ENCODE measurements around the gene EPHA3.

EPHA3 gene

DNA sequence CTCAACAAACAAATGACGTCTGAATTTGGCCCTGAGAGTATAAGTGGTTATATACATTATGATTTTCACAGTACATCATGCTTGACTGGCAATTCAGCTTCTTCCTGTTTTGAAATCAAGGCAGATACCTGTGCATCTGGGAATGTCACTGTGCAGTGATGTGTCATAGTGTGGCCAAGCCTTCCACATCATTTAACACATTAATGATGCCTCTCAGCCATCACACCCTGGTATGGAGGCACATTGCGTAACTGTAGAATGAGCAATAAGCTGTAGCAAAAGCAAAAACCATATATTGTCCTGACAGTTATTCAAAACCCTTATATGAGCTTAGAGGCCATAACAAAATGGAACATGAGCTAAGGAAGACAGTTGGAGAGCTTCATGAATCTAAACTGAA is 246.0 kb downstream of the EPHA3 start:
- Histone ChIP-seq H3K9me3 (ENCODE audit: low read length) (no peaks in the 10 kb centered on the region), H3K4me1 (ENCODE audit: insufficient read depth, low read length, severe bottlenecking) (no peaks in the 10 kb centered on the region), H3K79me2 (ENCODE audit: insufficient read depth, low read length) (no peaks in the 10 kb centered on the region), H3K27ac (ENCODE audit: low read depth, low read length, poor library complexity, severe bottlenecking) (no peak overlapping the region), H3K9ac (ENCODE audit: low read length) (no peak overlapping the region), H3K4me2 (ENCODE audit: low read length) (no peak overlapping the region), H2AFZ (ENCODE audit: low read length) (no peak overlapping the region), H3K4me3 (ENCODE audit: low read depth, low read length, poor library complexity, severe bottlenecking) (no peak overlapping the region), H3K36me3 (ENCODE audit: insufficient read depth, low read length) (no peaks in the 10 kb centered on the region), H3K27me3 (ENCODE audit: insufficient read depth, low read length) (no peaks in the 10 kb centered on the region), H4K20me1 (ENCODE audit: insufficient read depth, low read length) (no peaks in the 10 kb centered on the region), H3K9me2 (ENCODE audit: low read depth, low read length) (no peaks in the 10 kb centered on the region), H3F3A (ENCODE audit: insufficient read depth, low read length) (no peaks in the 10 kb centered on the region)
- TF ChIP-seq EZH2 (IDR thresholded peaks at IDR 0.05; ENCODE audit: borderline replicate concordance, low read length): no peak
- TF ChIP-seq, protein P1, sequence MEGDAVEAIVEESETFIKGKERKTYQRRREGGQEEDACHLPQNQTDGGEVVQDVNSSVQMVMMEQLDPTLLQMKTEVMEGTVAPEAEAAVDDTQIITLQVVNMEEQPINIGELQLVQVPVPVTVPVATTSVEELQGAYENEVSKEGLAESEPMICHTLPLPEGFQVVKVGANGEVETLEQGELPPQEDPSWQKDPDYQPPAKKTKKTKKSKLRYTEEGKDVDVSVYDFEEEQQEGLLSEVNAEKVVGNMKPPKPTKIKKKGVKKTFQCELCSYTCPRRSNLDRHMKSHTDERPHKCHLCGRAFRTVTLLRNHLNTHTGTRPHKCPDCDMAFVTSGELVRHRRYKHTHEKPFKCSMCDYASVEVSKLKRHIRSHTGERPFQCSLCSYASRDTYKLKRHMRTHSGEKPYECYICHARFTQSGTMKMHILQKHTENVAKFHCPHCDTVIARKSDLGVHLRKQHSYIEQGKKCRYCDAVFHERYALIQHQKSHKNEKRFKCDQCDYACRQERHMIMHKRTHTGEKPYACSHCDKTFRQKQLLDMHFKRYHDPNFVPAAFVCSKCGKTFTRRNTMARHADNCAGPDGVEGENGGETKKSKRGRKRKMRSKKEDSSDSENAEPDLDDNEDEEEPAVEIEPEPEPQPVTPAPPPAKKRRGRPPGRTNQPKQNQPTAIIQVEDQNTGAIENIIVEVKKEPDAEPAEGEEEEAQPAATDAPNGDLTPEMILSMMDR (IDR thresholded peaks at IDR 0.05; ENCODE audit: low read length): no peak

DNA sequence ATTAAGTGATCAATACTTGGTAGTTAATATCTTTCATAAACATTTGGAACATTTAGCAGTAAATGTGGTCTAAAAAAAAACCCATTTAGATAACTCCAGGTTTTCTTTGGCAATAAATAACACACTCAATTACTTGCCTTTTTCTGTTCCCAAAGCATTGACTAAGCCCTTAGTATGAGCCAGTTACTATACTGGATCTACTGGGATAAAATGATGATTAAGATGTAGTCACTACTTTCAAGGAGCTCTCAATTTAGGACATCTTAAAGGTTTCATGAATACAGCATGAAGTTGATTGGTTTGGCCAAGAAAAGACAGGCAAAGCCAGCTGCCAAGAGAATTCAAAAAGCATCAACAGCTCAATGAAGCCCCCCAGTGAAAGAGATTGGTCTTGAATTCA is 250.9 kb downstream of the EPHA3 start:
- Histone ChIP-seq H3K4me1 (ENCODE audit: insufficient read depth, low read length, severe bottlenecking) (no peaks in the 10 kb centered on the region), H3F3A (ENCODE audit: insufficient read depth, low read length) (no peaks in the 10 kb centered on the region), H4K20me1 (ENCODE audit: insufficient read depth, low read length) (no peaks in the 10 kb centered on the region), H3K4me2 (ENCODE audit: low read length) (no peak overlapping the region), H3K4me3 (ENCODE audit: low read depth, low read length, poor library complexity, severe bottlenecking) (no peak overlapping the region), H3K79me2 (ENCODE audit: insufficient read depth, low read length) (no peaks in the 10 kb centered on the region), H3K36me3 (ENCODE audit: insufficient read depth, low read length) (no peaks in the 10 kb centered on the region), H2AFZ (ENCODE audit: low read length) (no peak overlapping the region), H3K9me3 (ENCODE audit: low read length) (no peaks in the 10 kb centered on the region), H3K27me3 (ENCODE audit: insufficient read depth, low read length) (no peaks in the 10 kb centered on the region), H3K9me2 (ENCODE audit: low read depth, low read length) (no peaks in the 10 kb centered on the region), H3K9ac (ENCODE audit: low read length) (no peak overlapping the region), H3K27ac (ENCODE audit: low read depth, low read length, poor library complexity, severe bottlenecking) (no peak overlapping the region)
- TF ChIP-seq, protein P1 (IDR thresholded peaks at IDR 0.05; ENCODE audit: low read length): no peak
- TF ChIP-seq EZH2 (IDR thresholded peaks at IDR 0.05; ENCODE audit: borderline replicate concordance, low read length): no peak

DNA sequence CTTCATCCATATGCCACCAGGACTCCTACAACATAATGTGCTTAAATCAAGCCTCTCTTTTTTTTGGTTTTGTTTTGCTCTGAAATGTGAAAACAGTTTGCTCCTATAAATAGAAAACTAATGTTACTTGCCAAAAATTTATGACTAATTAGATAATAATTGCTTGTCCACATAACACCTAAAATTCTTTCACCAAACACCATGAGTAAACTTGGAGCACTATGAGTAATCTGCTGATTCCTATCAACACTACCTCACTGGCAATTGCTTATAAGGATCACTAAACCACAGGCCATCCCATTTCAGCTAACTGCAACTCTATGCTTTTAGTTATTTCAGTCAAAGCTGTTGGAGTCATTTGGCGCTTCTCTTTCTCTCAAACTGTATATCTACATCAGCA is 252.7 kb downstream of the EPHA3 start:
- no peaks in the 10 kb centered on the region for H4K20me1 ChIP-seq (ENCODE audit: insufficient read depth, low read length)
- no peaks in the 10 kb centered on the region for H3K9me2 ChIP-seq (ENCODE audit: low read depth, low read length)
- no peaks in the 10 kb centered on the region for H3K27me3 ChIP-seq (ENCODE audit: insufficient read depth, low read length)
- H3K27ac ChIP-seq (ENCODE audit: low read depth, low read length, poor library complexity, severe bottlenecking): no peak overlapping the region
- H3K4me2 ChIP-seq (ENCODE audit: low read length): no peak overlapping the region
- no peak overlapping the region for H3K9ac ChIP-seq (ENCODE audit: low read length)
- no peak overlapping the region for H2AFZ ChIP-seq (ENCODE audit: low read length)
- TF ChIP-seq, protein P1 (IDR thresholded peaks at IDR 0.05; ENCODE audit: low read length): no peak
- TF ChIP-seq EZH2 (IDR thresholded peaks at IDR 0.05; ENCODE audit: borderline replicate concordance, low read length): no peak
- H3K4me3 ChIP-seq (ENCODE audit: low read depth, low read length, poor library complexity, severe bottlenecking): no peak overlapping the region
- H3F3A ChIP-seq (ENCODE audit: insufficient read depth, low read length): no peaks in the 10 kb centered on the region
- H3K4me1 ChIP-seq (ENCODE audit: insufficient read depth, low read length, severe bottlenecking): no peaks in the 10 kb centered on the region
- H3K79me2 ChIP-seq (ENCODE audit: insufficient read depth, low read length): no peaks in the 10 kb centered on the region
- H3K9me3 ChIP-seq (ENCODE audit: low read length): no peaks in the 10 kb centered on the region
- no peaks in the 10 kb centered on the region for H3K36me3 ChIP-seq (ENCODE audit: insufficient read depth, low read length)

All from OCI-LY1 (cell line).